Stimulated activated CD4-positive, alpha-beta T cell treated with anti-CD3 and anti-CD28 coated beads, Interleukin-1b, Interleukin-23, amount 100 ng/mL, for 1 hour (primary cell): Measurements from ENCODE around the gene ENPP4.
"Not testable (repeated sequence)": the region's sequence is repeated elsewhere in the genome, so short reads cannot be mapped to it uniquely, and the experiment has no call there.

Experiments
- DNase-seq, 2 donors: peaks; one replicate each; pipeline ENCODE4 v3.0.0-alpha.2; 2020; ENCODE audit warnings: low read depth in 2 of 2

The ENPP4 gene

DNA sequence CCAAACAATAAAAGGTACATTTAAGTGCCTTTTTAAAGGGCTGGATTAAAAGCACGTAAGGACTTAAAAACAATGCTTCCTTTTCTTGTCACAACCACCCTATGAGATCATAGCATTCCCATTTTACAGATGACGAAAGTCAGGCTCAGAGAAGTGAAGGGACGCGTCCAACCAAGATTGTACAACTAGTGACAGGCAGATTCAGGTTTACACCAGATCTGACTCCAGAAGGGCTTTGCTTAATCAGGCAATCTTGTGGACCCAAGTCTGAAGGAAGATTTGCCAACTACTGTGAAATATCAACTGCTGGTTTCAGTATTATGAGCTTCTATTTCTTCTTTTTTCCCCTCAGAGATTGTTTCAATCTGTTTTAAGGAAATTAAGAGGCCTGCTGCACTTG, 877 bp downstream of the ENPP4 start:
- DNase-seq: no peak

DNA sequence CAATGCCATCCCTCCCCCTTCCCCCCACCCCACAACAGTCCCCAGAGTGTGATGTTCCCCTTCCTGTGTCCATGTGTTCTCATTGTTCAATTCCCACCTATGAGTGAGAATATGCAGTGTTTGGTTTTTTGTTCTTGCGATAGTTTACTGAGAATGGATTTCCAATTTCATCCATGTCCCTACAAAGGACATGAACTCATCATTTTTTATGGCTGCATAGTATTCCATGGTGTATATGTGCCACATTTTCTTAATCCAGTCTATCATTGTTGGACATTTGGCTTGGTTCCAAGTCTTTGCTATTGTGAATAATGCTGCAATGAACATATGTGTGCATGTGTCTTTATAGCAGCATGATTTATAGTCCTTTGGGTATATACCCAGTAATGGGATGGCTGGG, 1.5 kb downstream of the ENPP4 start:
- DNase-seq: not testable (repeated sequence)

DNA sequence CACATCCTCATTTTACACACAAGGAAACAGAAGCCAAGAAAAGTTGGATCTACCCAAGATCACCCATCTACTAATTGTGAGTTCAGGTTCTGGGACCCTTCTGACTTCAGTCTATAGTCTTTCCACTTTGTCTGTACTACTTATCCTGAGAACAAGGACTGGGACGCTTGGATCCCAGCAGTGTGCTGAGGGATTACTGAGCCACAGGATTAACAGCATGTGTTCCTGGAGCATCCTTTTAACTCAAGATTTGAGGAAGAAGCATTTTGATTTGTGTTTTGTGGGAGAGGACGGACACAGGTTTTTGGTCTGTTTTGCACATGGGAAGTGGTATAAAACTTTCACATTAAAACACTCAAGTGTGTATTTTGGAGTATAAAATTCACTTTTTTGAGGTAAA, 4.4 kb downstream of the ENPP4 start:
- no peak for DNase-seq

DNA sequence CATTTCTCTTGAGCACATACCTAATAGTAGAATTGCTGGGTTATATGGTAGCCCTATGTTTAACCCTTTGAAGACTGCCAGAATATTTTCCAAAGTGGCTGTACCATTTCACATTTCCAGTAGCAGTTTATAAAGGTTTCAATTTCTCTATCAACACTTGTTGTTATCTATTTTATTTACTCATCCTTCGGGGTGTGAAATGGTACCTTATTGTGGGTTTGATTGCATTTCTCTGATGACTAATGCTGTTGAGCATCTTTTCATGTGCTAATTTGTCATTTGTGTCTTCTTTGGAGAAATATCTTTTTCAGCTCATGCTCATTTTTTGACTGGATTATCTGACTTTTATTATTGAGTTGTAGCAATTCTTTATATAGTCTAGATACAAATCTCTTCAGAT, 5.4 kb downstream of the ENPP4 start:
- DNase-seq: no peak

DNA sequence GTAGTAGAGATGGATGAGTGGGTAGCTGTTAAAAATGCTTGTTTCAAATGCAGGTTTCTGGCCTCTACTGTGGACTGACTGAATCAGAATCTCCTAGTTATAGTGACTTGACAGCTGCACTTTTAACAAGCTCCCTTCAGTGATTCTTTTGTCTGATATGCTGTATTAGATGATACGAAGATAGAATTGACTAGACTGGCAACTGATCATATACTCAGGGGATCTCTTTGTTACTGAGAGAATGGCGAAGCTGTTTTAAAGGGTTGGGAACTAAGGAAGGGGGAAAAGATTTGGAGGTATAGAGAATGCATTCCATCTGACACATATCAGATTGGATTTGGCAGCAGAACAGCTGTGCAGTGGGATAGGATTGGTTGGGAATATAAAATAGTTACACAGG, 7.0 kb downstream of the ENPP4 start:
- no peak for DNase-seq

DNA sequence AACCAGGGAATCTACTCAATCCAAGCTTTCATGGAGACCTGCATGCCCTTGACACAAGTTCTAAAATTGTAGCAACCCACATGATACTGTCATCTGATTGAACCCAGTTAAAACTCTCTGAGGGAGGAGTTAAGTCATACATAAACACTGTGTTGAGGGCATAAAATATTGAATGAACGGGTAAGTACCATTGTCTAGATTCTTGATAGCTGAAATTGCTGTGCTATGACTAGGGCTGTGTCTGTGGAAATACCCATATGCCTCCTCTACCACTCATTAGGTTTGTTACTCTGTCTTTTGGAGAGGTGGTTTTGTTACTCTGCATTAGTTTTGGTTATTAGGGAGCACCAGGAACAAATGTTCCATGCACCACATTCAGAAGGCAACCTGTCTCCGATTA, 7.6 kb downstream of the ENPP4 start:
- DNase-seq: no peak

DNA sequence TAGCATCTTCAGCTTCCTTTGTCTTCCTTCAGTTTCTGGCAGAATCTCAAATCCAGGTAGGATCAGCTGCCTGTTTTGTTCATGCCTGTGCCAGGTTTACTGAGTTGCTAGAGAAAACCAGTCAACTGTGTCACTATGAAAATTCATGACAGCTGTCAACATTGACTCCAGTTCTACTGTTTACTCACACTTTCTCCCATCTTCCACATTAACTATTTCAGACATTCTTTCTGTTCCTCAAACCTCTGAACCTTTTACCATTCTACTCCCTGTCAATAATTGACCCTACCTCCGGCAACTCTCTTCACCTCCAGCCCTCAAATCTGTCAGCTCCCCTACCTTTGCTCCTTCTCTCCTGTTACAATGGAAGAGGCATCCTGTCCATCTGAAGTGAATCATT, 8.5 kb downstream of the ENPP4 start:
- no peak for DNase-seq

DNA sequence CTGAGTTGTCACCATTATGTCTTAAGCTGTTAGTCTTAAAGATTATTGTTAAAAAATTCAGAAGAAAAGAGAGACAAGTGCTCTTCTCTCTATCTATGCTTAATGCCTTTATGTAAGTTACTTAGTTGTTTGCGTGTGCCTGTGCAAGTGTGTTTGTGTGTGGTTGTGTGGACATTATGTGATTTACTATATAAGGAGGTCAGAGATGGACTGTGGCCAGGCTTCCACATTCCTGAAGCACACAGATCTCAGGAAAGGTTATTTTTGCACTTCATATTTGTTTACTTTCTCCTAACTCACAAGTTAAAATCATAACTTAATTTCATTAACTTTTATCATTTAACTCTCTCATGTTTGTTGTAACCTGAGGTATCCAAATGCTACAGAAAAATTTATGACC, 14.5 kb downstream of the ENPP4 start:
- DNase-seq: no peak

DNA sequence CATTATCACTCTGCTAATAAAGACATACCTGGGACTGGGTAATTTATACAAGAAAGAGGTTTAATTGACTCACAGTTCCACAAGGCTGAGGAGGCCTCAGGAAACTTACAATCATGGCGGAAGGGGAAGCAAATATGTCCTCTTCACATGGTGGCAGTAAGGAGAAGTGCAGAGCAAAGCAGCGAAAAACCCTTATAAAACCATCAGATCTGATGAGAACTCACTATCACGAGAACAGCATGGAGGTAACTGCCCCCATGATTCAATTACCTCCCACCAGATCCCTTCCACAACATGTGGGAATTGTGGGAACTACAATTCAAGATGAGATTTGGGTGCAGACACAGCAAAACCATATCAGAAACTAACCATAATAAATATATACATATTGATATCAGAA, 19.3 kb downstream of the ENPP4 start:
- DNase-seq: not testable (repeated sequence)

DNA sequence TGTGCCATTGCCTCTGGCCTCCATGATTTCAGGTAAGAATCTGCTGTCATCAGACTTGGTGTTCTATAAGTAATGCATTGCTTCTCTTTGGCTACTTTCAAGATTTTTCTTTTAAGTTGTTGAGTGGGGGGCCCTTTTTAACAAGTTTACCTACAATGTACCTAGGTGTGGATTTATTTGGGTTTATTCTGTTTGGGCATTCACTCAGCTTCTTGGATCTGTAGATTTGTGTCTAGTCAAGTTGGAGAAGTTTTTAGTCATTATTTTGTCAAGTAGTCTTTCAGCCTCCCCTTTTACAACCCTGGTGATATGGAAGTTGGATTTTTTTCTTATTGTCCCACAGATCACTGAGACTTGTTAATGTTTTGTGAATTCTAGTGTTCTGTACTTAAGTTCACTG, 26.9 kb downstream of the ENPP4 start:
- DNase-seq: no peak

DNA sequence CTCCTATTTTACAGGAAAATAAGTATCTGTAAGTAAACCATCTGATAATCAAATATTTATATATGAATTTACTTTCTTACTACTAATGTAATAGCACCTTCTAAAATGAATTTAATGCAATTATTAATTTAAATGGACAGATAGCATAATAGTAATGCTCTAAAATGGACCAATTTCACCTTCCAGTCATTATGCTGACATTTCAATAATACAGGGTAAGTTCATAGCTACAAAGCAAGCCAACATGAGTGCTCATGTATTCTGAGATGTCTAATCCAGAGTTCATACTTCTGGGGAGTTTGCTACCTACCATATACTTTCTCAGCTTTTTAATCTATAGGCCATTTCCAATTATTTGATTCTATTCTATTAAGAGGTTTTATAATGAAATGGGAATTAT, 29.4 kb downstream of the ENPP4 start:
- DNase-seq: no peak

DNA sequence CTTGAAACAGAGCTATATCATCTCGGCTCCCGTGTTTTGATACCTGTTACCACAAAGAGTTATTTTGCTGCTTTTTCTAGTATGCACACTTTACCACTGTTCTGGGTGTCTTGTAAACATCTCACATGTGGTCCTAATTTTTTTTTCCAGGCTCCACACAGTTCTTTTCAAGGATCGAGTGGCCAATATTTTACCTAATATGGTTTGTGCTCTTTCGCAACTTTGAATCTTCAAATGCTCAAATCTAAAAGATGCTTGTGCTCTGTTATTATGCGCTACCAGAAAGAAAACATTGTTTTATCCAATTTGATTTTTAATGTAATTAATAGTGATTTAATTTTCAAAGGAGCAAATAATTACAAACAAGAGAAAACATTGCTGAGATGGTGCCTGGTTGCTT, 30.3 kb downstream of the ENPP4 start:
- DNase-seq: no peak

DNA sequence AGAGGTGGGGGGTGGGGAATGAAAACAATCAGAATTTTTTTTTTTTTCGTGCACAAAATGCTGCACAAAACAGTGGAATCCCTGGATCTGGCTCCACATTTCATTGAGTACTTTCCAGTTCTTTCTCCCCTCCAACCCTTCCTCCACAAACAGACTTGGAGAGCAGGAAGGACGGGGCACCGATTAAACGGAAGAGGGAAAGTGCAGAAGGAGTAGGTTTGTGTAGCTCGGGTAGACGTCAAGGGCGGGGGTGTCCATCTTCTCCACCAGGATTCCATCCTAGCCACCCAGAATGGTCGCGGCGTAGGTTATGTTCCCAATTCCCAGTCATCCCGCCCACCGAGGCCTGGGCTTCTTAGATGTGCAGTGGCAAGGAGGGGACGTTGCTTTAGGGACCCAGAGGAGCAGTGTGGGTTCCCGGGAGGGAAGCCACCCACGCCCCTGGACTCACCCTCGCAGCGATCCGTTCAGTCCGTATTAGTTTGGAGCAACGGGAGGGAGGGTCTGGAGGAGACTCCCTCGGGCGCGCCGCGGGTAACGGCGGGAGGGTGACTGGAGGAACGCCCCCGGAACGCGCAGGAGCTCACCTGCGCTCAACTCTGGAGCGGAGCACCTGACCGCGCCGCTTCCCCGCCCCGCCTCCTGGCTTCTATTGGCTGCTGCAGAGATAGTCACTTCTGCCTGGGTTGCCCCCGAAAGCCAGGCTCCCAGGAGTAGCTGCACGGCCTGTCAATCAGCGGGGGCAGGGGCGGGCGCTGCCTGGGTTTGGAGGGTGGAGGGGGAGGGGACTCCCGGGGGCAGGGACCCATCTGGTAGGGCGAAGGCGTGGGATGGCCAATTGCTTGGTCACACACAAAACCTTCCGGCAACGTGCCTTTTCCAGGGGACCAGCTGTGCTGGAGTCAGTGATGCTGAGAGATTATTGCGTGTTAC, 40.8 kb downstream of the ENPP4 start, which contains the start of gene ENPP5:
ENPP5 (minus strand) TSS at position 624 of the 933 bp plus-strand sequence. CDS start 2,718 bp downstream, outside the sequence.
- DNase-seq: peak; percentile 13 to 15

DNA sequence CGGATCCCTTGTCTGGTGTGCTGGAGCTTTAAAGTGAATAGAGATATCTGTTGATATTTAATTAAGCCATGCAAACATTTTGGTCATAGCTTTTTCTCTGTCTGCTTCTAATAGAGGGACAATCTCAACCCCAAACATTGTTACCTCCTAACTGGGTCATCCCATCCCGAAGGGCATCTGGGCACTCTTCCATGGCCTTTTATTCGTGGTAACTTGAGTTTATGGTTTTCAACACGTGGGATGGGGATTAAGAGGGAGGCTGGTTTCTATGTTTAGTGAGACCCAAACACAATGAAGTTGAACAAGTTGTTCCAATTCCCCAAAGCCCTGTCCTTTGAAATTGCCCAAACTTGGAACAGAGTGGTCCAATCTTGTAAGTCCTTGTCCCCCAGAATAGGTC, 42.4 kb downstream of the ENPP4 start:
- DNase-seq: no peak

DNA sequence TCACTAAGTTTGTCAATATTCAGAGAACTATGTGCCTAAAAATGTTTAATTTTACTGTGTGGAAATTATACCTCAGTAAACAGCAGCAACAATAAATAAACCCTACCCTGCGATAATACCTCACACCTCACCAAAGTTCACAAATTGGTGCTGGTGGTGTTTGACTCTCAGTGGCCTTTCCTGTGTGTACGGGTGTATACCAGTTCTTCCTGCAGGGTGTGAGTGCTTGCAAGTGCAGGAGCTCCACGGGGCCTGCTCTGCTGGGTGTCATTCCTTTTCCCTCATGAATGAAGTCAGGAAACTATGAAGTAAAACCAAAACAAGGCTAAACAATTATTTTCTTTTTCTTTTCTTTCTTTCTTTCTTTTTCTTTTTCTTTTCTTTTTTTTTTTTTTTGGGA, 45.1 kb downstream of the ENPP4 start:
- DNase-seq: no peak

DNA sequence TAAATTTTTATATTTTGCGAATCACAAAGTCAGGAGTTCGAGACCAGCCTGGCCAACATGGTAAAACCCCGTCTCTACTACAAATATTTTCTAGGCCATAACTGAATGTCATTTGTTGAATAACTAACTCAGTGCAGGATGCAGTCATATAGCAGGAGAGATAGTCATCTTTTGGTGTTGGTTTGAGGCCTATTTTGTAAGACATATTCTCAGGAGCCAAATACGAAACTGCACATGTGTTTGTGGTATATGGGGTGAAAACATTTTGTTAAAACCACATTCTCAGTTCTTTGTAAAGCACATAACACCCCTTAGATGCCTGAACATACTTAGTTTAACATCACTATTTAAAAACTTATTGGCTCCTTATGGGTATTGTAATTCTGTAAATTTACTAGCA, 45.7 kb downstream of the ENPP4 start:
- DNase-seq: no peak

DNA sequence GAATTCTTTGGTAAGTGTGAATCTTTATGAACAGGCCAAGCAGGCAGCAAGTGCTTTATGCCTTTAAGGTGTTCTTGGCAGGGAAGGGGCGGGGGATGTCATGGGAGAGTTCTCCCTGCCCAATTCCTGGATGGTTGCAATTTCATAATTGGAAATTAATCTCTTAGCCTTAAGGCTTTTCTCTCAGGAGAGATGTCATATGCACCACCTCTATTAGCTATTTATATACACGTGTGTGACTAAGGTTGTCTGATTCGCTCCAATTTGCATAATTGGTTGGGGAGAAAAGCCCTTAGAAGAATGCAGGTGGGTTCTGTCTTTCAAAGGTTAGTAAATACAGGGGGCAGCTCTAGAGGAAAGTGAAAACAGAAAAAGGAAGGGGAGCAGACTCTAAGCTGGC, 46.2 kb downstream of the ENPP4 start:
- DNase-seq: no peak

DNA sequence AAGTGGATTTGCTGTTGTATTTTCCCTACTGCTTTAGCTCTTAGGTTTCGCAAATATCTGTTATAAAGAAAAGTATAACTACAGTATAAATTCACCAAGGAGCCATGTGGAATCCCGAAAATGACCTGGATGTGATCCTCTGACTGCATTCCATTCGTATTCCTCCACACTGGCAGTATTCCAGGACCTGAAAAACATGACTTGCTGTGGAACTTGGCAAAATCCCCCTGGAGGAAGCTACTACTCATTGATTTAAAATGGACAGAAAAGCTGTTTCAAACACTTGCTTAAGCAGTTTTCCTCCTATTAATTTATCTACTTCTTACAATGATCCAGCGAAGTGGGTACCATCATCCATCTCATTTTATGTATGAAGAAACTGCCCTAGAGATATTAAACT, 54.3 kb downstream of the ENPP4 start:
- DNase-seq: no peak

DNA sequence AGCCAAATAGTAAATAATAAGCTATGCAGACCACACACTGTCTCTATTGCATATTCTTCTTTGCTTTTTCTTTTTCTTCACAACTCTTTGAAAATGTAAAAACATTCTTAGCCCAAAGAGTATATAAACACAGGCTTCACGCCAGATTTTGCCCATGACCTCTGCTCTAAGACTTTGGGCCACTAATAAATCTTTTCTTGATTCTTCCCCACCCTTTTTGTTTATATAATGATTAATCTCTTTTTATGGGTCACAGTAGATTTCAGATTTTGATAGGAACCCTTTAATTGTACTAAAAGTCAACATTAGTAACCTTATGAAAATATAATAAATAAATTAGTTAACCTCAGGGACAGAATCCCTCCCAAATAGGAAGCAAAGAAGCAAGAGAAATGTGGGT, 56.8 kb downstream of the ENPP4 start:
- DNase-seq: no peak

DNA sequence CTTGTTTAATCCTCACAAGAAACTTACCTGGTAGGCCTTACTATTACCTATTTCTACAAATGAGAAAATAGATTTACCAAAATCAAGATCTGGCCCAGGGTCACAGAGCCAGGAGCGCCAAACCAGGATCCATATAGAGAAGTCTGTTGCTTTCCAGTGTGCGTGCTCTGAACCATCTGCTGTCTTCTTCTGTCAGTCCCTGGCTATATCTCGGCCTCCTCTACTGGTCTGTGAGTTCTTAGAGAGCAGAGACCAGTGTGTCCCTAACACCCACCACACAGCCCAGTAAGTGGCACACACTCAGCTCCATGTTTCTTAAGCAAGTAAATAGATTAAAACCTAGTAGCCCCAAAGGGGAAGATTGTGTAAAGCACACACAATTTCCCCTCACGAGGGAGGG, 59.9 kb downstream of the ENPP4 start:
- no peak for DNase-seq

DNA sequence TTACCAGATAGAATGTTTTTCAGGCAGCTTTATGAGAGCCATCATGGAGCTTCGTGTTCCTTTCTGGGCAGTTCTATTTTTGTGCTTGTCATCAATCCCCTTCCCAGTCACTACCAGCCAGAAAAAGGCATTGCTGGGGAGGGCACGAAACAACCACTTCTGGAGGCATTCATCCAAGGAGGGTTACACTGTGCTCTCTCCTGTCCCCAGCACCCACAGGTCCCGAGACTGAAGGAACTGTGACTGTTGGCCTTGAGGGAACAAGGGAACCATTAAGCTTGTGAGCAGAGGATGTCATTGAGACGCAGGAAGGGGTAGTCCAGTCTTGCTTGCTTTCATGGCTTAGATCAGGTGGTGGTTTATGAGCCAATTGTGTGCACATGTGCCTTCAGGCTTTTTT, 61.1 kb downstream of the ENPP4 start:
- no peak for DNase-seq

DNA sequence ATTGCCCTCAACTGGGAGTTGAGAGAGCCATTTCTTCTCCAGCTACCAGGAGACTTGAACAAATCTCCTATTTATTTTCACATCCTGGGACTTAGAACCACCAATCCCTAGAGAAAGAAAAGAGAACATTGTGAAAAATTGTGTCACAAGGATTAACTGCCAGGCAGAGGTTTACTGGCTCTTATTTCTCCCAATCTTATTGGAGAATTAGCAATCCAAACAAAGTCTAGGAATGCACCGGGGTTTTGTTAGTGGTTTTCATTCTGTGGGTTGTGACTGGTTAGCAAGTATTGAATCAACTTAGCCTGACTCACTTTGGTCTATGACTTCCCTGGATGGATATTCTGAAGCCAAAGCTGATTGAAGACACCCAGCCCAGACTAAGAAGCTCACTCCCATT, 62.2 kb downstream of the ENPP4 start:
- DNase-seq: no peak
